GM12865 (cell line): Measurements from ENCODE around the gene C4A.
"Not testable (repeated sequence)": the region's sequence is repeated elsewhere in the genome, so short reads cannot be mapped to it uniquely, and the experiment has no call there.

Experiments
- DNase-seq: peaks from one replicate; pipeline ENCODE4 v3.0.0; 2010; ENCODE audit warnings: low read depth
- H3K4me3 ChIP-seq: 2 replicates; pipeline ENCODE4 v1.5.1; 2011; ENCODE audit warnings: mild to moderate bottlenecking, low read depth, low read length, control low read depth
- CTCF ChIP-seq: IDR thresholded peaks from 2 replicates; pipeline ENCODE4 v1.5.1; 2011; ENCODE audit warnings: low read length, control low read depth, low read depth, inconsistent platforms; ENCODE audit not compliant: insufficient read depth; ENCODE audit errors: missing control alignments

C4A gene

GRCh38 chr6:32037136-32037535 is 55.3 kb downstream of the C4A start:
- DNase-seq, H3K4me3 ChIP-seq: not testable (repeated sequence)

GRCh38 chr6:32037598-32038524 is 56.0 kb downstream of the C4A start, which contains the start of gene CYP21A2:
TSS of gene CYP21A2 (plus strand) at chr6:32038415. CDS start at chr6:32038423, 8 bp downstream.
- not testable (repeated sequence) for H3K4me3 ChIP-seq, DNase-seq

- H3K4me3 ChIP-seq, DNase-seq: not testable (repeated sequence)
These were observed 57.0 kb downstream of the C4A start for GRCh38 chr6:32038878-32039277.

GRCh38 chr6:32039321-32040274 is 57.7 kb downstream of the C4A start:
- not testable (repeated sequence) for H3K4me3 ChIP-seq, DNase-seq

GRCh38 chr6:32040299-32041049 is 58.6 kb downstream of the C4A start:
- H3K4me3 ChIP-seq, DNase-seq: not testable (repeated sequence)

- DNase-seq, H3K4me3 ChIP-seq: not testable (repeated sequence)
These were observed 59.1 kb downstream of the C4A start for GRCh38 chr6:32041050-32041321.

GRCh38 chr6:32041385-32041784 is 59.5 kb downstream of the C4A start:
- DNase-seq, H3K4me3 ChIP-seq: not testable (repeated sequence)

GRCh38 chr6:32042276-32042675 is 60.4 kb downstream of the C4A start:
- not testable (repeated sequence) for DNase-seq, H3K4me3 ChIP-seq

- not testable (repeated sequence) for H3K4me3 ChIP-seq, DNase-seq
These were observed 61.9 kb downstream of the C4A start for GRCh38 chr6:32043589-32044380.

GRCh38 chr6:32044916-32045315 is 63.1 kb downstream of the C4A start:
- not testable (repeated sequence) for H3K4me3 ChIP-seq, DNase-seq

- H3K4me3 ChIP-seq = no peak overlapping the region
- DNase-seq = no peak
- no peak for TF ChIP-seq CTCF
These were observed 64.1 kb downstream of the C4A start for GRCh38 chr6:32045811-32046449.
